NT2/D1 (cell line): ENCODE measurements around the gene DCDC1.

ENCODE experiments used
- DNase-seq: peaks from one replicate; pipeline ENCODE4 v3.0.0-alpha.2; 2011; ENCODE audit warnings: low read depth, low spot score
- H3K27me3 ChIP-seq: 2 replicates; pipeline ENCODE4 v1.6.0; 2011; ENCODE audit warnings: mild to moderate bottlenecking; ENCODE audit not compliant: insufficient read length, insufficient read depth
- H3K36me3 ChIP-seq: 2 replicates; pipeline ENCODE4 v1.6.1; 2011; ENCODE audit warnings: mild to moderate bottlenecking, low read length, mixed read lengths; ENCODE audit not compliant: insufficient read depth, insufficient read length
- H3K4me1 ChIP-seq: 2 replicates; pipeline ENCODE4 v1.5.1; 2011; ENCODE audit not compliant: insufficient read depth, insufficient read length
- H3K4me3 ChIP-seq: 2 replicates; pipeline ENCODE4 v1.5.1; 2011; ENCODE audit warnings: low read depth; ENCODE audit not compliant: insufficient read length
- H3K9ac ChIP-seq: 2 replicates; pipeline ENCODE4 v1.6.0; 2011; ENCODE audit warnings: low read depth; ENCODE audit not compliant: insufficient read length
- H3K9me3 ChIP-seq: 2 replicates; pipeline ENCODE4 v1.5.1; 2011; ENCODE audit warnings: mild to moderate bottlenecking, low read length; ENCODE audit not compliant: insufficient read depth
- SUZ12 ChIP-seq: IDR thresholded peaks from 2 replicates; pipeline ENCODE4 v1.6.1; 2011; ENCODE audit not compliant: insufficient read length, insufficient read depth; ENCODE audit errors: extremely low read depth
- YY1 ChIP-seq: IDR thresholded peaks from 2 replicates; pipeline ENCODE4 v1.6.1; 2011; ENCODE audit not compliant: insufficient read length, insufficient read depth
- ZNF274 ChIP-seq: IDR thresholded peaks from 2 replicates; pipeline ENCODE4 v1.6.1; 2011; ENCODE audit warnings: mild to moderate bottlenecking, low read depth, low read length

Gene DCDC1

GRCh38 chr11:30876228-30876627, 493.3 kb downstream of the DCDC1 start:
- Histone ChIP-seq H3K27me3 (no peaks in the 10 kb centered on the region), H3K36me3 (no peaks in the 10 kb centered on the region), H3K4me1 (no peaks in the 10 kb centered on the region), H3K9me3 (no peaks in the 10 kb centered on the region), H3K9ac (no peak overlapping the region), H3K4me3 (no peak overlapping the region)
- DNase-seq: no peak
- TF ChIP-seq ZNF274 (no peak), SUZ12 (no peak), YY1 (no peak)

GRCh38 chr11:30875806-30876205, 493.7 kb downstream of the DCDC1 start:
- H3K27me3 ChIP-seq: no peaks in the 10 kb centered on the region
- no peak for TF ChIP-seq YY1
- no peak for TF ChIP-seq SUZ12
- no peak for TF ChIP-seq ZNF274
- no peak overlapping the region for H3K4me3 ChIP-seq
- H3K36me3 ChIP-seq: no peaks in the 10 kb centered on the region
- H3K9me3 ChIP-seq: no peaks in the 10 kb centered on the region
- no peaks in the 10 kb centered on the region for H3K4me1 ChIP-seq
- H3K9ac ChIP-seq: no peak overlapping the region
- no peak for DNase-seq

- no peaks in the 10 kb centered on the region for H3K36me3 ChIP-seq
- no peaks in the 10 kb centered on the region for H3K4me1 ChIP-seq
- TF ChIP-seq SUZ12 (no peak), YY1 (no peak)
- H3K27me3 ChIP-seq: no peaks in the 10 kb centered on the region
- no peak for DNase-seq
- no peak overlapping the region for H3K4me3 ChIP-seq
- no peak overlapping the region for H3K9ac ChIP-seq
- H3K9me3 ChIP-seq: no peaks in the 10 kb centered on the region
These were observed 495.5 kb downstream of the DCDC1 start for GRCh38 chr11:30873924-30874610.

GRCh38 chr11:30868626-30869081, 500.9 kb downstream of the DCDC1 start:
- Histone ChIP-seq H3K4me3 (no peak overlapping the region), H3K4me1 (no peaks in the 10 kb centered on the region), H3K36me3 (no peaks in the 10 kb centered on the region), H3K27me3 (no peaks in the 10 kb centered on the region), H3K9ac (no peak overlapping the region), H3K9me3 (no peaks in the 10 kb centered on the region)
- TF ChIP-seq SUZ12 (no peak), YY1 (no peak), ZNF274 (no peak)
- no peak for DNase-seq

GRCh38 chr11:30863209-30863608, 506.3 kb downstream of the DCDC1 start:
- H3K27me3 ChIP-seq: no peaks in the 10 kb centered on the region
- no peak overlapping the region for H3K9ac ChIP-seq
- no peaks in the 10 kb centered on the region for H3K4me1 ChIP-seq
- no peaks in the 10 kb centered on the region for H3K36me3 ChIP-seq
- DNase-seq: no peak
- no peak overlapping the region for H3K4me3 ChIP-seq
- H3K9me3 ChIP-seq: no peaks in the 10 kb centered on the region
- TF ChIP-seq ZNF274: no peak
- no peak for TF ChIP-seq SUZ12
- TF ChIP-seq YY1: no peak

- DNase-seq: no peak
- TF ChIP-seq ZNF274: no peak
- Histone ChIP-seq H3K27me3 (no peaks in the 10 kb centered on the region), H3K9ac (no peak overlapping the region), H3K4me1 (no peaks in the 10 kb centered on the region), H3K36me3 (no peaks in the 10 kb centered on the region), H3K4me3 (no peak overlapping the region), H3K9me3 (no peaks in the 10 kb centered on the region)
These were observed 508.0 kb downstream of the DCDC1 start for GRCh38 chr11:30861531-30861930.

GRCh38 chr11:30861064-30861463, 508.5 kb downstream of the DCDC1 start:
- DNase-seq: no peak
- Histone ChIP-seq H3K27me3 (no peaks in the 10 kb centered on the region), H3K4me1 (no peaks in the 10 kb centered on the region), H3K9me3 (no peaks in the 10 kb centered on the region), H3K36me3 (no peaks in the 10 kb centered on the region), H3K4me3 (no peak overlapping the region), H3K9ac (no peak overlapping the region)
- no peak for TF ChIP-seq ZNF274
- no peak for TF ChIP-seq SUZ12
- no peak for TF ChIP-seq YY1
